HG02870 (cell line): ENCODE measurements around the gene PIK3R6.

Source experiments
- ATAC-seq: cut with Tn5 transposase; IDR thresholded peaks from one replicate; pipeline ENCODE4 v1.9.1; 2021; ENCODE audit warnings: mild to moderate bottlenecking, moderate library complexity; ENCODE audit not compliant: unreplicated experiment

Gene PIK3R6

GRCh38 chr17:8798846-8799569 is 68.5 kb downstream of the PIK3R6 start, which contains the start of gene MFSD6L:
TSS of gene MFSD6L (minus strand) at chr17:8799365. CDS start at chr17:8799120, 245 bp downstream.
- no peak for ATAC-seq

GRCh38 chr17:8798176-8798845 is 69.2 kb downstream of the PIK3R6 start:
- no peak for ATAC-seq

GRCh38 chr17:8797621-8798175 is 69.8 kb downstream of the PIK3R6 start:
- ATAC-seq = no peak

- ATAC-seq = no peak
These were observed 72.8 kb downstream of the PIK3R6 start for GRCh38 chr17:8794636-8795035.

- no peak for ATAC-seq
These were observed 73.8 kb downstream of the PIK3R6 start for GRCh38 chr17:8793649-8794048.

GRCh38 chr17:8792646-8793045 is 74.8 kb downstream of the PIK3R6 start:
- ATAC-seq = no peak

GRCh38 chr17:8791910-8792270 is 75.6 kb downstream of the PIK3R6 start:
- no peak for ATAC-seq

- ATAC-seq = no peak
These were observed 76.1 kb downstream of the PIK3R6 start for GRCh38 chr17:8791248-8791909.

GRCh38 chr17:8789743-8790142 is 77.7 kb downstream of the PIK3R6 start:
- no peak for ATAC-seq

- no peak for ATAC-seq
These were observed 78.5 kb downstream of the PIK3R6 start for GRCh38 chr17:8788998-8789397.

- ATAC-seq = no peak
These were observed 81.7 kb downstream of the PIK3R6 start for GRCh38 chr17:8785547-8786413.

GRCh38 chr17:8782176-8782575 is 85.3 kb downstream of the PIK3R6 start:
- ATAC-seq = no peak

GRCh38 chr17:8781776-8782175 is 85.7 kb downstream of the PIK3R6 start:
- no peak for ATAC-seq

- no peak for ATAC-seq
These were observed 90.6 kb downstream of the PIK3R6 start for GRCh38 chr17:8776881-8777280.

GRCh38 chr17:8776248-8776647 is 91.2 kb downstream of the PIK3R6 start:
- no peak for ATAC-seq

- ATAC-seq = no peak
These were observed 100.7 kb downstream of the PIK3R6 start for GRCh38 chr17:8766731-8767130.

- no peak for ATAC-seq
These were observed 105.5 kb downstream of the PIK3R6 start for GRCh38 chr17:8762012-8762411.

GRCh38 chr17:8758137-8758596 is 109.3 kb downstream of the PIK3R6 start, which contains the start of gene SPDYE4:
TSS of gene SPDYE4 (minus strand) at chr17:8758546. CDS start at chr17:8758382, 164 bp downstream.
- ATAC-seq = no peak

- no peak for ATAC-seq
These were observed 110.3 kb downstream of the PIK3R6 start for GRCh38 chr17:8757189-8757588.

- no peak for ATAC-seq
These were observed 111.8 kb downstream of the PIK3R6 start for GRCh38 chr17:8755590-8756255.
